B cell (primary cell): ENCODE results near the gene PLG.
"Not testable (repeated sequence)": the region's sequence is repeated elsewhere in the genome, so short reads cannot be mapped to it uniquely, and the experiment has no call there.

Source experiments
- EZH2 ChIP-seq: IDR thresholded peaks from 2 replicates; pipeline ENCODE4 v1.6.1; 2012; ENCODE audit warnings: borderline replicate concordance, low read depth, mild to moderate bottlenecking, moderate library complexity, low read length; ENCODE audit not compliant: insufficient read depth, poor library complexity, severe bottlenecking
- TF ChIP-seq, protein P1 (sequence below): fragments of 200-600 bp; IDR thresholded peaks from one replicate; pipeline ENCODE4 v1.8.0; 2022; ENCODE audit warnings: antibody characterized with exemption, mild to moderate bottlenecking

DNA sequence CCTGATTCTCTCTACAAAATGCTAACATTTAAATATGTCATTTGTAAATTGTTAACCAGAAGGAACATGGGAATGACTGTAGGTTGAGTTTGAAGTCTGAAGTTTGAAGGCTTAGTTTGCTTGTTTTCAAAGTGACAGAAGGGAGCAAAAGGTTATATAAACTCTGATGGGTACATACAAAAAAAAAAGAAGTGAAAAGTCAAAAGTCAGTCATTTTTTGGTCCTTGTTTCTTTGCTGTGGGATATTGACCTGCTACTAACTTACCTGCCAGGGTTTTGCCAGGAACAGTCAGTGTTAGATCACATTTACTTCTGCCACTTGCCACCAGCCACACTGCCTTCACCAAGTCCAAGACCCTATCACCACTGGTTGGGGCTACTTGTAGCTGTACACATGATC is 6.9 kb downstream of the PLG start:
- TF ChIP-seq, protein P1, sequence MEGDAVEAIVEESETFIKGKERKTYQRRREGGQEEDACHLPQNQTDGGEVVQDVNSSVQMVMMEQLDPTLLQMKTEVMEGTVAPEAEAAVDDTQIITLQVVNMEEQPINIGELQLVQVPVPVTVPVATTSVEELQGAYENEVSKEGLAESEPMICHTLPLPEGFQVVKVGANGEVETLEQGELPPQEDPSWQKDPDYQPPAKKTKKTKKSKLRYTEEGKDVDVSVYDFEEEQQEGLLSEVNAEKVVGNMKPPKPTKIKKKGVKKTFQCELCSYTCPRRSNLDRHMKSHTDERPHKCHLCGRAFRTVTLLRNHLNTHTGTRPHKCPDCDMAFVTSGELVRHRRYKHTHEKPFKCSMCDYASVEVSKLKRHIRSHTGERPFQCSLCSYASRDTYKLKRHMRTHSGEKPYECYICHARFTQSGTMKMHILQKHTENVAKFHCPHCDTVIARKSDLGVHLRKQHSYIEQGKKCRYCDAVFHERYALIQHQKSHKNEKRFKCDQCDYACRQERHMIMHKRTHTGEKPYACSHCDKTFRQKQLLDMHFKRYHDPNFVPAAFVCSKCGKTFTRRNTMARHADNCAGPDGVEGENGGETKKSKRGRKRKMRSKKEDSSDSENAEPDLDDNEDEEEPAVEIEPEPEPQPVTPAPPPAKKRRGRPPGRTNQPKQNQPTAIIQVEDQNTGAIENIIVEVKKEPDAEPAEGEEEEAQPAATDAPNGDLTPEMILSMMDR: not testable (repeated sequence)
- not testable (repeated sequence) for TF ChIP-seq EZH2
